ENCODE measurements around the gene CORO1A. TPM values are rescaled to one million over a fixed set of nuclear protein-coding genes. Genes with fewer than 3 reads are reported as not detected.
"Not testable (repeated sequence)": the region's sequence is repeated elsewhere in the genome, so short reads cannot be mapped to it uniquely, and the experiment has no call there.

The CORO1A gene
- total RNA-seq, 1 experiment from 2014 or later = 12.0 TPM

DNA sequence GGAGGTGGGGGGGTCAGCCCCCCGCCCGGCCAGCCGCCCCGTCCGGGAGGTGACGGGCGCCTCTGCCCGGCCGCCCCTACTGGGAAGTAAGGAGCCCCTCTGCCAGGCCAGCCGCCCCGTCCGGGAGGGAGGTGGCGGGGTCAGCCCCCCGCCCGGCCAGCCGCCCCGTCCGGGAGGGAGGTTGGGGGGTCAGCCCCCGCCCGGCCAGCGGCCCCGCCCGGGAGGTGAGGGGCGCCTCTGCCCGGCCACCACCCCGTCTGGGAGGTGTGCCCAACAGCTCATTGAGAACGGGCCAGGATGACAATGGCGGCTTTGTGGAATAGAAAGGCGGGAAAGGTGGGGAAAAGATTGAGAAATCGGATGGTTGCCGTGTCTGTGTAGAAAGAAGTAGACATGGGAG is 13.3 kb upstream of the CORO1A start:
- not testable (repeated sequence) for DNase-seq (ENCODE audit: low spot score)

DNA sequence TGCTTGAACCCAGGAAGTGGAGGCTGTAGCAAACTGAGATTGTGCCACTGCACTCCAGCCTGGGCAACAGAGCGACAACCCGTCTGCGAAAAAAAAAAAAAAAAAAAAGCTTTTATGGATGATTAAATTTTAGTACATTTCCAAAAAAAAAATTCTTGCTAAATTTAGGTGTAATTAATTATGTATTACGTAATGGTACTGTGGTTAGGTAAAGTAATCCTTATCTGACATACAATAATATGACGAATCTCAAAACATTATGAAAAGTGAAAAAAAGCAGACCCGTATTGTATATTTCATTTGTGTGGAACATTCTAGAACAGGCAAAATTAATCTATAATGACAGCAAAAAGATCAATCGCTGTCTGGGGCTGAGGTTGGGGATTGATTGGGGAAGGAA is 10.3 kb upstream of the CORO1A start:
- no peak for DNase-seq (ENCODE audit: low spot score)

DNA sequence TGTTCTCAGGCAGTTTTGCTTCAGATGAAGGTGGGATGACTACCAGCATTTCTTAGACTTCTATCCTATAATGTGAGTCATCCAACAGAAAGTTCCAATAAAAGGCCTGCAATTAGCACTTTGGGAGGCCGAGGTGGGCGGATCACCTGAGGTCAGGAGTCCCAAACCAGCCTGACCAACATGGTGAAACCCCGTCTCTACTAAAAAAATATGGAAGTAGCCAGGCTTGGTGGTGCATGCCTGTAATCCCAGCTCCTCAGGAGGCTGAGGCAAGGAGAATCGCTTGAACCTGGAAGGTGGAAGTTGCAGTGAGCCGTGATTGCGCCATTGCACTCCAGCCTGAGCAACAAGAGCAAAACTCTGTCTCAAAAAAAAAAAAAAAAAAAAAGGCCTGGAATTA is 6.5 kb upstream of the CORO1A start:
- DNase-seq (ENCODE audit: low spot score) = not testable (repeated sequence)

DNA sequence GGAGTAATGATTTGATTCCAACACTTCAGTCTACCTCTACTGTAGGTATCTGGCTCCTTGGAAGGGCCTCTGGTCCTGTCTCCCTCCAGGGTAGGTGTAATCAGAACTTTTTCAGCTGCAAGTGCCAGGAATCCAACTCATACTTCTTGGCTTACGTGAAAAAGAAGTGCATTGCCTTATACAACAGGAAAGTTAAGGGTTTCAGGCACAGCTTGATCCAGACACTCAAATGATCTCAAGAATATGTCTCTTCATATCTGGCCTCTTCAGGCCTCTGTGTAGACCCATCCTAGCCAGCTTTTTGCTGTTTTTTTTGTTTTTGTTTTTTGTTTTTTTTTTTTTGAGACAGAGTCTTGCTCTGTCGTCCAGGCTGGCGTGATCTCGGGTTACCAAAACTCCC is 4.2 kb upstream of the CORO1A start:
- no peak for DNase-seq (ENCODE audit: low spot score)

DNA sequence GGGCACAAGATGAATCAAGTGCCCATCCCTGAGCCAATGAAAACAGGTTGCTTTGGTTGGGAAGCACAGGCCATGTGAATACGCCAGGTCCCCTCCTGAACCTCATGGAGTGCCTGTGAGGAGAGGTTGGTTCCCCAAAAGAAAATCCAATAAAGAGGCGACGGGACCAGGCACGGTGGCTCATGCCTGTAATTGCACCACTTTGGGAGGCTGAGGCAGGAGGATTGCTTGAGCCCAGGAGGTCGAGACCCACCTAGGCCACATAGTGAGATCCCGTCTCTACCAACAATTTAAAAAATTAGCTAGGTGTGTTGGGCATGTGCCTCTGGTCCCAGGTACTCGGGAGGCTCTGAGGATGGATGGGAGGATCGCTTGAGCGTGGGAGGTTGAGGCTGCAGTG is 3.5 kb upstream of the CORO1A start:
- no peak for DNase-seq (ENCODE audit: low spot score)

DNA sequence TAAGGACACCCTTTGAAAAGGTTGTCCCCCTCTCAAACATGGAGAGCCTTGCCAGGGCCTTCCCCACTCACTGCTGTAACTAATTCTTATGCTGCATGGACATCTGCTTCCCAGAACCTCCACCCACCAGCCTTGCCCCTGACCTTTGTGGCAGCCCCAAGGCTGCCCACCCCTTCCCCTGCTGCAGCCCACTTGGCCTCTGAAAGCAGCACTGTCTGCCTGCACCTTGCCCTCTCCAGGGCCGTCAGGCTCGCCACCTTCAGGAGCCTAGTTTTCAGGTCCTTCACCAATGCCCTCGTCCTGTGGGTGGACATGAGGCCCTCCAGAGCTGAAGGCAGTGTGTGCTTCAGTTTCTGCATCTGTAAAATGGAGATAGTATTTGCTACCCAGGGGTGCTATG is 2.7 kb upstream of the CORO1A start:
- DNase-seq (ENCODE audit: low spot score) = no peak

DNA sequence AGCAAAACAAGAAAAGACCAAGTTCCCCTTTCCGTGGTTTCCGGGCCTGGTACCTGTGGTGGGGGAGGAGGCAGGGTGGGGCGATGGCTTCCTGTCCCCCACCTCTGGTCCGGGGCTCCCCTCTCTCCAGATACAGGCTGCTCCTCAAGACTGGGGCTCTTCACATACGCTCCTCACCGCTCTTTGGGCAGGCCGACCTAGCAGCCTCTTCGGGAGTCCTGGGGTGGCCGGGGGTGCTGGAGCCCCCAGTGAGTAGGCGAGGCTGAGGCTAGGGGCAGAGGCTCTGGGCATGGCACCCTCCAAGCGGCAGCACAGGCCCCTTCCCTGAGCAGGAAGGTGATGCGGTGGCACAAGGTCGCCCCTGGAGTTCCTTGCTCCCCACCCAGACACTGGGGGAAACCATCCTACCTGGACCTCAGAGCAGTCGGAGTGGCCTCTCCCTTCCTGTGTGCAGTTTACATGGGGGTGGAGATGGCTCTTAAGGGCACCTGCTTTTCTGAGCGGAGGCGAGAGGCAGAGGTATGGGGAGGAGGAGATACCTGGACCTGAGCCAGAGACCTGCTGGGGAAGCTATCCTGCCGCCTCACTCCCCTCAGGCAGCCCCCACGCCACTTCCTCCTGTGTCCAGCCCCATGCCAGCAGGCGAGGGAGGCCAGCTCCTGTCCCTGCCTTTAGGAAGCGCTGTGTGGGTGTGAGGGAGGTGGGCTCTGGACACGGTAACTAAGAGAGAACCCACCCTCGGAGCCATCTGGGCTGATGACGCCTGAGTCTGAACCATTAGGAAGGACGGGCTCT is 891 bp downstream of the CORO1A start:
- no peak for DNase-seq (ENCODE audit: low spot score)

DNA sequence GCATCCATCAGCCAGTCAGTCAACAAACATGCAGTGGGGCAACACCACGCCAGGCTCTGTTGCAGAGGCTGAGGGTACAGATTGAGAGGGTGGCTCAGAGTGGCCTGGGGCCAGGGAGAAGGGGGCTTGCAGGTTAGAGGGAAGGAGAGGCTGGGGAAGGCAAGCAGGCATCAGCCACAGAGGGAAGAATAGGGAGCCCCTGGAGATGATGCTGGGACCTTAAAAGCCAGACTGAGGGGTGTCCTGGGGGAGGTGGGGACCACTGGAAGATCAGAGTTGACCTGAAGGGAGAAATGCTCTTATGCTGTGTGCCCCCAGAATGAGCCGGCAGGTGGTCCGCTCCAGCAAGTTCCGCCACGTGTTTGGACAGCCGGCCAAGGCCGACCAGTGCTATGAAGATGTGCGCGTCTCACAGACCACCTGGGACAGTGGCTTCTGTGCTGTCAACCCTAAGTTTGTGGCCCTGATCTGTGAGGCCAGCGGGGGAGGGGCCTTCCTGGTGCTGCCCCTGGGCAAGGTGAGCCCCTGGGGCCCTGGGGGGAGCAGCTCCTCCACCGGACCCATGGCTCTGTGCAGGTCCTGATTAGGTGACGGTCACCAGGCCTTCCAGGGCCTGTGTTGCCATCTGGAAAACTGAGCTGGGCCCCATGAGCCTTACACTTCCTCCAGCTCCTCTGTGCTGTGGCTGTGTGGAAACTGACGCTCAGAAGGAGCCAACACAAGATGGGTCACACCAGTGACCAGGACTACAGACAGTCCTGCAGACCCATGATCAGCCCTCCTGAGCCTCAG is 1.7 kb downstream of the CORO1A start:
- DNase-seq (ENCODE audit: low spot score) = no peak

DNA sequence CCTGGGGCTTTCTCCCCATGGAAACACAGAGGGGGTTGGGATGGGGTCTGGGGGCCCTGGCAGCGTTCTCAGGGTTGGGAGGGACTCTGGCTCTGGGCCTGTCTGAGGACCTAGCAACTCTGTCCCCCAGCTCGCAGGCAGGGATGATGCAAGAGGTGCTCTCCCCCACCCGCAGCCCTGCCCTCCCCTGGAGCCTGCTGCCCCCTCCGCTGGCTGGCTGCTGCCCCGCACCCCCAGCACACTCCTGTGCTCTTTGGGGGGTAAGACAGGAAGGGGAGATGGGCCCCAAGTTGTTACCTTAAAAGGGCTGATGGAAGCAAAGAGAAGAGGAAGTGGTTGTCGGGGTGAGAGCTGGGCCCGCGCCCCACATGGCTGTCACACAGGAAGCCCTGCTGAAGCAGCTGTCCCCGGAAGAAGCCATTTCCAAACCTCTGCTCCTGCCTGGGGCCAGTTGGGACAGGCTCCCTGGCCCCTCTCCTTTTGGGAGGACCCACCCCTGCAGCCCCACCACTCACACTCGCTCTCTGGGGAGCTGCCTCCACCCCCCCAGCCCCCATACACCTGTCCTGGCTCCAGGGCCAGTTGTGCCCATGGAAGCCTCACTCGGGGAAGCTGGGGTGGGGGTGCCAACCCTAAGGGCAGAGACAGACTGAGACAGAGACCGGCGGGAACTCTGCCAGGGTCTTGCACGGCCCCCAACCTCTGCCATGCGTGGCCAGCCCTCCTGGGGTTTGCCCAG is 2.5 kb downstream of the CORO1A start:
- DNase-seq (ENCODE audit: low spot score) = no peak

DNA sequence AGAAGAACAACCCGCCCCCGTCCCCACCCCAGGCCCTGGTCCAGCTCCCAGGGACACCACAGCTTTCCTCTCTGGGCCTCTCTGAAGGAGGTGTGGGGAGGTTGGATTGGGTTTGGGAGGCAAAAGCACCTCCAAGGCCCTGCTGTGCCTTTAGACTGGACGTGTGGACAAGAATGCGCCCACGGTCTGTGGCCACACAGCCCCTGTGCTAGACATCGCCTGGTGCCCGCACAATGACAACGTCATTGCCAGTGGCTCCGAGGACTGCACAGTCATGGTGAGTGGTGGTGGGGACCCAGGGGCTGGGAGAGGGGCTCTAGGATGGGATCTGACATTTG is 3.0 kb downstream of the CORO1A start:
- no peak for DNase-seq (ENCODE audit: low spot score)

DNA sequence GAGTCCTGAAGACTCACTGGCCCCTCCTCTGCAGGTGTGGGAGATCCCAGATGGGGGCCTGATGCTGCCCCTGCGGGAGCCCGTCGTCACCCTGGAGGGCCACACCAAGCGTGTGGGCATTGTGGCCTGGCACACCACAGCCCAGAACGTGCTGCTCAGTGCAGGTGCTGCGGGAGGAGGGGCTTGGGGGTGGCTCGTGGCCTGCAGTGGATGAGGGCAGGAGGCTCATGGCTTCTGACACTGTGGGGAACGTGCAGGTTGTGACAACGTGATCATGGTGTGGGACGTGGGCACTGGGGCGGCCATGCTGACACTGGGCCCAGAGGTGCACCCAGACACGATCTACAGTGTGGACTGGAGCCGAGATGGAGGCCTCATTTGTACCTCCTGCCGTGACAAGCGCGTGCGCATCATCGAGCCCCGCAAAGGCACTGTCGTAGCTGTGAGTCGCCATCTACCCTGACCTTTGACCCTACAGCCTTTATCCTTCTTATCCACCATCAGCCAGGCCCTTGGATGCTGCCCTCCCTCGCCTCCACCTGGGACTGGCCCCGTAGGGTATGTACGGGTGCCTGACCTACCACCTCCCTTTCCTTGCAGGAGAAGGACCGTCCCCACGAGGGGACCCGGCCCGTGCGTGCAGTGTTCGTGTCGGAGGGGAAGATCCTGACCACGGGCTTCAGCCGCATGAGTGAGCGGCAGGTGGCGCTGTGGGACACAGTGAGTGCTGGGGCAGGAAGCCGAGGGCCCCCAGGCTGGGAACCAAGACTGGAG is 3.6 kb downstream of the CORO1A start:
- no peak for DNase-seq (ENCODE audit: low spot score)

DNA sequence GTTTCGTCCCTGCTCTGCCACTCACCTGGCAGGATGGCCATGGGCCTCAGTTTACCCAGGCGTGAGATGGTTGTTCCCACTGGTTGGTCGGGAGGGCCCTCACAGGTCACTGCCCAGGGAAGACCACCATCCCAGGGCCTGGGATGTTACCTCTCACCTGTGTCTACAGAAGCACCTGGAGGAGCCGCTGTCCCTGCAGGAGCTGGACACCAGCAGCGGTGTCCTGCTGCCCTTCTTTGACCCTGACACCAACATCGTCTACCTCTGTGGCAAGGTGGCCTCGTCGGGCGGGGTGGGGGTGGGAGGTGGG is 4.1 kb downstream of the CORO1A start:
- DNase-seq (ENCODE audit: low spot score) = no peak

DNA sequence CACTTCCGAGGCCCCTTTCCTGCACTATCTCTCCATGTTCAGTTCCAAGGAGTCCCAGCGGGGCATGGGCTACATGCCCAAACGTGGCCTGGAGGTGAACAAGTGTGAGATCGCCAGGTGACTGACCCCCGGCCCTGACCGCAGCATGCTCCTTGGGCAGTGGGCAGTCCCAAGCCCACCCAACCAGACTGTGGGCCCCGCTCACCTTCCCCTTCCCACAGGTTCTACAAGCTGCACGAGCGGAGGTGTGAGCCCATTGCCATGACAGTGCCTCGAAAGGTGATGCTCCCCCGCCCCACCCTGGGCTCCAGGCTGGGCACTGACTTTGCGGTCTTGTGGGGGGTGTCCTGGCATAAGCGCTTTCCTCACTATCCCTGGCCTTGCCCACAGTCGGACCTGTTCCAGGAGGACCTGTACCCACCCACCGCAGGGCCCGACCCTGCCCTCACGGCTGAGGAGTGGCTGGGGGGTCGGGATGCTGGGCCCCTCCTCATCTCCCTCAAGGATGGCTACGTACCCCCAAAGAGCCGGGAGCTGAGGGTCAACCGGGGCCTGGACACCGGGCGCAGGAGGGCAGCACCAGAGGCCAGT is 4.7 kb downstream of the CORO1A start:
- no peak for DNase-seq (ENCODE audit: low spot score)

DNA sequence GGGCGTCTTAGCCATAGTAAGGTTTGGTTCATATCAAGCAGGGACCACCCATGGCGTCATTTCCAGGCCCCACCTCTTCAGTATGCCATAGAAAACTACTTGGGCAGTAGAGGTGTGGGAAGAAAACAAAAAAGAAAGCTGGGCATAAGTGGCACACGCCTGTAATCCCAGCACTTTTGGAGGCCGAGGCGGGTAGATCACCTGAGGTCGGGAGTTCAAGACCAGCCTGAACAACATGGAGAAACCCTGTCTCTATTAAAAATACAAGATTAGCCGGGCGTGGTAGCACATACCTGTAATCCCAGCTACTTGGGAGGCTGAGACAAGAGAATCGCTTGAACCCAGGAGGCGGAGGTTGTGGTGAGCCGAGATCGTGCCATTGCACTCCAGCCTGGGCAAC is 7.8 kb downstream of the CORO1A start:
- not testable (repeated sequence) for DNase-seq (ENCODE audit: low spot score)

DNA sequence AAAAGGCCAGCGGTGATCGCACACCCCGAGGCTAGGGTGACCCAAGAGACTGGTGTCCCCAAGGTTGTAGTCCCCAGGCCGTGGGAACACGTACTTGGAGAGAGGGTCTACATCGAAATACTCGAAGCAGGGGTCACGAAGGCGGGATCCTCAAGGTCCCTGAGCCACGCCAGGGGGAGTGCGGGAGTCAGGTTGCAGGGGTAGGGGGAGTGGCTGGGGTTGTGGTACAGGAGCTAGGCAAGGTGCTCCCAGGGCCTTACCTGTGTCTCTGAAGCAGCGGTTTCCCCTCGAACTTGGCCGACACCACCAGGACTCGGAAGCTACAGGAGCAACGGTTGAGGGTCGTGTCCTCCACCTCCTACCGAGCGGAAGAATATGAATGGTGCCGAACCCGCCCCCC is 9.7 kb downstream of the CORO1A start:
- DNase-seq (ENCODE audit: low spot score) = not testable (repeated sequence)

DNA sequence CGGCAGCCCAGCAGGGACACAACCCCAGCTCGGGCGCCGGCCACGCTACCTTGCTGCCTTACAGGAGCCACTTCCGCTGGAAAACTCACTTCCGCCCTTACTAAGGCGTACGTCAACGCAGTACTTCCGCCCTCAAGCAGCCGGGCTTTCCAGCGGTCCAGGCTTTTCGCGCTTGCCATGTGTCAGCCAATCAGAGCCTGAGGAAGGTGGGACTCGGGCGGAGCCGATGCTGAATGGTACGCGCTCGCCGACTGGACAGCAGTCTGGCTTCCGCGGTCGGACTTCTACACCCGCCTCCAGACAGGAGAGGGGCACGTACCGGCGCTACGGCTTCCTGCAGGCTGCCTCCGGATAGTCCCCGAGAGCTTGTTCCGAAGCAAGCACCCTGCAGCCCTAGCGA is 10.2 kb downstream of the CORO1A start, which contains the start of the genes BOLA2B and SLX1A:
Gene BOLA2B, minus strand, starts transcription at position 52 of the 400 bp plus-strand sequence. CDS start 71 bp downstream, outside the sequence.
Gene SLX1A, plus strand, starts transcription at position 261 of the 400 bp plus-strand sequence. CDS start 210 bp downstream, outside the sequence.
- DNase-seq (ENCODE audit: low spot score) = not testable (repeated sequence)

DNA sequence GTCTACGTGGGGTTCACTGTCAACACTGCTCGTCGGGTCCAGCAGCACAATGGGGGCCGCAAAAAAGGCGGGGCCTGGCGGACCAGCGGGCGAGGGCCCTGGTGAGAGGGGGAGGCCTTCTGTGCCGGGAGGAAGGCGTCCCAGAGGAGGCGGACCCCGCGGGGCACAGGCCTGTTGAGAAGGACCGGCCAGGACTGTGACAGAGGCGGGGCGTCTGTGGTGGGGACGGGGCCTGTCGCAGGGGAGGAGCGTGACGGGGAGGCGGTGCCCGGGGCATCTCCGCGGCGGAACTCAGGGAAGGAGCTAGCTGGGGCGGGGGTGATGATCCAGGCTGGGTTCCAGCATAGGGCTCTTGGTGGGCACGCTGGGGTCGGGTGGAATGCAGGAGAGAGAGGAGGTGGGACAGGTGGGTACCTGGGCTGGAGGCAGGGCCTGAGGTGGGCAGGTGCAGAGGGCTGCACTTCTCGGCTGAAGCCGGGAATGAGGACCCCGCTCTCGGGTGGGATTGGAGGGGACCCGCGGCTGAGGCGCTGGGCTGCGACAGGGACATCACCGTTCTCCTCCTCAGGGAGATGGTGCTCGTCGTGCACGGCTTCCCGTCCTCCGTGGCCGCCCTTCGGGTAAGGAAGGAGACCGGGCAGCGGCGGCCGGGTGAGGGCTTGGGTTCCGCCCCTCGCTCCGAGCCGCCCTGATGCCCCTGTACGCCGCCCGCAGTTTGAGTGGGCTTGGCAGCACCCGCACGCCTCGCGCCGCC is 10.9 kb downstream of the CORO1A start:
- DNase-seq (ENCODE audit: low spot score) = not testable (repeated sequence)

DNA sequence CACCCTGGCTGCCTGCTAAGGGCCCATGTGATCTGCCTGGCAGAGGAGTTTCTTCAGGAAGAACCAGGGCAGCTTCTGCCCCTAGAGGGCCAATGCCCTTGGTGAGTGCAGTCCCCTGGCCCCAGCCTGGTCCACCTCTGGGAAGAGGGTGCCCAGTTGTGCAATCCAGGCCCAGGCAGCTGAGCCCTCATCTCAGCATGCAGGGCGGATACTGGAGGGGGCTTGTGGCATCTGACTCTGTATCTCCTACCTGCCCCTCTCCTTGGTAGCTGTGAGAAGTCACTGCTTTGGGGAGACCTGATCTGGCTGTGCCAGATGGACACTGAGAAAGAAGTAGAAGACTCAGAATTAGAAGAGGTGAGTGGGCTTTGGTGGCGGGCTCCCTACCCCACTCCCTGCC is 13.6 kb downstream of the CORO1A start:
- not testable (repeated sequence) for DNase-seq (ENCODE audit: low spot score)

DNA sequence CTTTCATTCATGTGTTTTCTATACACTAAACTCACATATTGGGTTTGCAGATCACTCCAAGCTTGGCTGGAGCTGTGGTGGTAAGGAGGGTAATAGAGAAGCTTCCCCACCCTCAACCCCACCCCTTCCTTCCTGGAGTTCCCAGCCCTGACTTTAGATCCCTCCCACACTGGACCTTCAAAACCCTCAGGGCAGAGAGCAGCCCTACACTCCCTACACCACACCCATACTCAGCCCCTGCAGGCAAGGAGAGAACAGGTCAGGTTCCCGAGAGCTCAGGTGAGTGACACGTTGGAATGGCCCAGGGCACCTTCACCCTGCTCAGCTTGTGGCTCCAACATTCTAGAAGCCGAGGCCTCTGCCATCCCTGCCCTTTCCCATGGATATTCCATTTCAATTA is 15.6 kb downstream of the CORO1A start, which contains the start of gene SULT1A3:
Gene SULT1A3, plus strand, starts transcription at position 207 of the 400 bp plus-strand sequence. CDS start 1,474 bp downstream, outside the sequence.
- DNase-seq (ENCODE audit: low spot score) = not testable (repeated sequence)

DNA sequence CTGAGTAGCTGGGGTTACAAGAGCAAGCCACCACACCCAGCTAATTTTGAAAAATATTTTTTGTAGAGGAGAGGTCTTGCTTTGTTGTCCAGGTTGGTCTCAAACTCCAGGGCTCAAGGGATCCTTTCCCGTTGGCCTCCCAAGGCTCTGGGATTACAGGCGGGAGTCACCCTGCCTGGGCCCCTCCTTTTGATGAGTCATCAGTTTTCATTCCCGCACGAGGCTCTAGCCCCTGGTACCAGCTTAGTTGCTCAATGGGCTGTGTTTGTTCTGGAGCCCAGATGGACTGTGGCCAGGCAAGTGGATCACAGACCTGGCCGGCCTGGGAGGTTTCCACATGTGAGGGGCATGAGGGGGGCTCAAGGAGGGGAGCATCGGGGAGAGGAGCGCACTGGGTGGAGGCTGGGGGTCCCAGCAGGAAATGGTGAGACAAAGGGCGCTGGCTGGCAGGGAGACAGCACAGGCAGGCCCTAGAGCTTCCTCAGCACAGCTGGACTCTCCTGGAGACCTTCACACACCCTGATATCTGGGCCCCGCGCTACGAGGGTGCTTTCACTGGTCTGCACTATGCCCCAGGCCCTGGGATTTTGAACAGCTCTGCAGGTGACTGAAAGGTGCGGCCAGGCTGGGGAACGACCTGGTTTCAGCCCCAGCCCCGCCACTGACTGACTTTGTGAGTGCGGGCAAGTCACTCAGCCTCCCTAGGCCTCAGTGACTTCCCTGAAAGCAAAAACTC is 16.4 kb downstream of the CORO1A start:
- DNase-seq (ENCODE audit: low spot score) = not testable (repeated sequence)

Data from A172 (cell line).